H1 (cell line): ENCODE measurements around the gene CP. TPM values are rescaled to one million over a fixed set of nuclear protein-coding genes. Genes with fewer than 3 reads are reported as not detected.

Experiments
- CREB1 ChIP-seq: IDR thresholded peaks from 2 replicates; pipeline ENCODE4 v1.6.1; 2012; ENCODE audit warnings: inconsistent platforms
- EGR1 ChIP-seq: IDR thresholded peaks from 2 replicates; pipeline ENCODE4 v1.6.1; 2011; ENCODE audit warnings: low read depth, low read length, borderline replicate concordance
- JUN ChIP-seq: IDR thresholded peaks from 2 replicates; pipeline ENCODE4 v1.6.1; 2011; ENCODE audit warnings: low read depth, mild to moderate bottlenecking, improper control_type of control experiment, low read length
- RNF2 ChIP-seq: fragments of 200-900, 300-1000 bp; sonication (generic); IDR thresholded peaks from 2 replicates; pipeline ENCODE4 v1.7.1; 2016; ENCODE audit warnings: borderline replicate concordance, low read depth, mild to moderate bottlenecking, antibody characterized with exemption, low read length; ENCODE audit not compliant: poor library complexity, severe bottlenecking; ENCODE audit errors: missing control alignments
- TBP ChIP-seq: IDR thresholded peaks from 2 replicates; pipeline ENCODE4 v1.6.1; 2011; ENCODE audit warnings: low read depth, low read length, improper control_type of control experiment
- USF2 ChIP-seq: IDR thresholded peaks from 2 replicates; pipeline ENCODE4 v1.6.1; 2011; ENCODE audit warnings: low read length, improper control_type of control experiment
- YY1 ChIP-seq: IDR thresholded peaks from 2 replicates; pipeline ENCODE4 v1.6.1; 2011; ENCODE audit warnings: low read depth, mild to moderate bottlenecking, low read length
- polyA plus RNA-seq, 7 experiments: library from polyadenylated mRNA; depleted of rRNA in 3 of 7; stranded (reverse) in 5 of 7; unstranded in 2 of 7; fragments of >200 nt in 5 of 7; fragments of 200-250 nt in 2 of 7; gene quantifications; 1 replicate in 5 of 7; 2 replicates in 1 of 7; 4 replicates in 1 of 7; pipeline versions ENCODE4 v1.2.1 to v1.2.3, GENCODE V29; 2011 to 2013; ENCODE audit warnings: missing spikeins in 2 of 7, mixed read lengths in 2 of 7
- total RNA-seq: library from RNA; stranded (reverse); fragmentation: NEBNext Ultra II Directional; extraction: Animal tissue kit (Norgen Biotek cat#: 25700); gene quantifications from 2 replicates; pipeline ENCODE4 v1.2.1, GENCODE V29; 2021

CP gene
- total and polyA plus RNA-seq, 2 of the 8 experiments (the other 6 are each of a cell fraction or from before 2014, with no cell fraction given) = 0.32 to 2.6 TPM

- TF ChIP-seq RNF2 (no peak), JUN (no peak), YY1 (no peak), USF2 (no peak), CREB1 (no peak), TBP (no peak), EGR1 (no peak)
Observed at GRCh38 chr3:149251186-149251585, 29.6 kb upstream of the CP start (continued).
